Muscle of back (tissue), 11 donors: ENCODE measurements around the gene BSPRY. TPM values are rescaled to one million over a fixed set of nuclear protein-coding genes. Genes with fewer than 3 reads are reported as not detected.
"Not testable (repeated sequence)": the region's sequence is repeated elsewhere in the genome, so short reads cannot be mapped to it uniquely, and the experiment has no call there.

Source experiments
- DNase-seq, 3 donors: peaks; one replicate each; pipeline versions ENCODE4 v3.0.0 to v3.0.0-alpha.2; 2013
- polyA plus RNA-seq, 10 donors: library from polyadenylated mRNA; unstranded; fragments of 120-200 nt; gene quantifications; one replicate each; pipeline ENCODE4 v1.2.1, GENCODE V29; 2013; ENCODE audit not compliant: insufficient read length in 10 of 10

The BSPRY gene
- polyA plus RNA-seq, 10 donors: 0.32 to 0.94 (median 0.48) TPM

- no peak for DNase-seq
These were observed 21.5 kb downstream of the BSPRY start for GRCh38 chr9:113370806-113371325.

GRCh38 chr9:113372059-113372458, 22.7 kb downstream of the BSPRY start:
- no peak for DNase-seq

DNA sequence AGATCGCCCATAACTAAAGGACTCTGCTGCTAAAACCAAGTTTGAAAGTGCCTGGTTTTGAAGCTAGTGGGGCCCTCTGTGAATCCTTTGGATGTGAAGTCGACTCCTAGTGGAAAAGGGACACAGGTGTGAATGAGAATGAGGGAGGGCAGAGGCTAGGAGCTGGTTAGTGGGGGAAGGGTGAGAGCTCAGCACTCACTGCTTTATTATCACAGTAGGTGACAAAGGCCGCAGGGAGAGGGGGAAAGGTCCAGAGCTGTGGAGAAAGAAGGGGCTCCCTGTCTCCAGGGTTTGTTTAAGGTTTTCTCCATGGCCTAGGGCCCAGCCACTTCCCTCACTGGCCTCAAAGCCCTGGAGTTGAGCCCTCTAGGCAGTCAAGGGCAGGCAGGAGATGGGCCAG, 23.9 kb downstream of the BSPRY start:
- DNase-seq: no peak

GRCh38 chr9:113373676-113374392, 24.5 kb downstream of the BSPRY start:
- DNase-seq: no peak

- DNase-seq: no peak
These were observed 26.0 kb downstream of the BSPRY start for GRCh38 chr9:113375057-113376023.

- peak; percentile 62 to 88 (median 63) for DNase-seq
These were observed 27.6 kb downstream of the BSPRY start, which contains the start of gene HDHD3 for GRCh38 chr9:113376634-113377567. Gene HDHD3, minus strand, starts transcription at chr9:113376986. Its CDS starts 2,632 bp downstream, at chr9:113374354.

DNA sequence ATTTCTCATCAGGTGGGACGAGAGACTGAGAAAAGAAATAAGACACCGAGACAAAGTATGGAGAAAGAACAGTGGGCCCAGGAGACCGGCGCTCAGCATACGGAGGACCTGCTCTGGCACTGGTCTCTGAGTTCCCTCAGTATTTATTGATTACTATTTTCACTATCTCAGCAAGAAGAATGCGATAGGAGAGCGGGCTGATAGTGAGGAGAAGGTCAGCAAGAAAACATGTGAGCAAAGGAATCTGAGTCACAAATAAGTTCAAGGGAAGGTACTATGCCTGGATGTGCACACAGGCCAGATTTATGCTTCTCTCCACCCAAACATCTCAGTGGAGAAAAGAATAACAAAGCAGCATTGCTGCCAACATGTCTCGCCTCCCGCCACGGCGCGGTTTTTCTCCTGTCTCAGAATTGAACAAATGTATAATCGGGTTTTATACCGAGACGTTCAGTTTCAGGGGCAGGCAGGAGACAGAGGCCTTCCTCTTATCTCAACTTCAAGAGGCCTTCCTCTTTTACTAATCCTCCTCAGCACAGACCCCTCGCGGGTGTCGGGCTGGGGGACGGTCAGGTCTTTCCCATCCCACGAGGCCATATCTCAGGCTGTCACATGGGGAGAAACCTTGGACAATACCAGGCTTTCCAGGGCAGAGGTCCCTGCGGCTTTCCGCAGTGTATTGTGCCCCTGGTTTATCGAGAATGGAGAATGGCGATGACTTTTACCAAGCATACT, 29.9 kb downstream of the BSPRY start:
- DNase-seq: not testable (repeated sequence)

- not testable (repeated sequence) for DNase-seq
These were observed 30.5 kb downstream of the BSPRY start for GRCh38 chr9:113379829-113380210.

- DNase-seq: no peak
These were observed 31.6 kb downstream of the BSPRY start for GRCh38 chr9:113380869-113381378.

GRCh38 chr9:113381441-113381840, 32.1 kb downstream of the BSPRY start:
- not testable (repeated sequence) for DNase-seq

- no peak for DNase-seq
These were observed 32.6 kb downstream of the BSPRY start for GRCh38 chr9:113381909-113382411.

- no peak for DNase-seq
These were observed 37.4 kb downstream of the BSPRY start for GRCh38 chr9:113386571-113387393.

DNA sequence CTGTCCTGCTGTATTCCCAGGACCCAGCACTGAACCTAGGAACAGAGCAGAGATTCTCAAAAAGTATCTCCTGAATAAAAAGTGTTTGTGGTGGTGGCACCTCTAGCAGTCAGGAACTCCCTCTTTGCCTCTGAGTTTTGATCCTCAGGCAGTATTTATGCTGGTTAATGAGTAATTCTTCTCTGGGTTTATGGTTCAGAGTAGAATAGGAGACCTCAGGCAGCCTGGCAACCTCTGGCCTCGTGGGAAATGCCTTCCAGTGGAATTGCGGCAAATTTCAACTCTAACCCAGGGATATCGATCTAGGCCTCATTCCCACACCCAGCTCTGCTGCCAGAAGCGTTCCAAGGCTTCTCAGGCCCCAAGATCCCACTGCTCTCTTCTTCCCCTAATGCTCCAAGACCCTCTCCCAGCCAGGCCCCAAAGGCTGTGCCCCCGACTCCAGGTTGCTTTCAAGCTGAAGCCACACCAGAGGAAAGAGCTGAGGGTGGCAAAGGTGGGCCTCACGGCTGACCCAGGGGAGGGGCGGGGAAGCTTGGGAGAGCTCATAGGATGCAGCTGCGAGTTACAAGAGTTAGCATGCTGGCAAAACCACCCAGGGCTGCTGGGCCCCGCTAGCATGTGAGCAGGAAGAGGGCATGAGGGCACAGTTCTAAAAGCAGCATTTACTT, 38.4 kb downstream of the BSPRY start:
- DNase-seq: no peak

GRCh38 chr9:113388833-113389232, 39.5 kb downstream of the BSPRY start:
- DNase-seq: no peak

DNA sequence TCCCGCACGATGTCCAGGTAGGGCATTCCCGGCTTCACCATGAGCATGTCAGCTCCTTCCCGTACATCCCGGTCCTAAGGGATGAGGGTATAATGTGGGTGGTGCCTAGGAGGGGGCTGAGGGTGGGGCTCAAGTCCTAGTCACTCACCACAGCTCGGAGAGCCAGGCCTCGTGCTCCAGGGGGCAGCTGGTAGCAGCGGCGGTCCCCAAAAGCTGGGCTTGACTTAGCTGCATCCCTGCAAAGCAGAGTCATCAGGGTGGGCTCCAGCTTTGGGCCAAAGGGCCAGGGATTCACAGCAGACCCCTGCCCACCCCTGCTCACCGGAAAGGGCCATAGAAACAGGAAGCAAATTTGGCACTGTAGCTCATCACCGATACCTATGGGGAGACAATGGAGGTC, 40.1 kb downstream of the BSPRY start:
- DNase-seq: no peak

DNA sequence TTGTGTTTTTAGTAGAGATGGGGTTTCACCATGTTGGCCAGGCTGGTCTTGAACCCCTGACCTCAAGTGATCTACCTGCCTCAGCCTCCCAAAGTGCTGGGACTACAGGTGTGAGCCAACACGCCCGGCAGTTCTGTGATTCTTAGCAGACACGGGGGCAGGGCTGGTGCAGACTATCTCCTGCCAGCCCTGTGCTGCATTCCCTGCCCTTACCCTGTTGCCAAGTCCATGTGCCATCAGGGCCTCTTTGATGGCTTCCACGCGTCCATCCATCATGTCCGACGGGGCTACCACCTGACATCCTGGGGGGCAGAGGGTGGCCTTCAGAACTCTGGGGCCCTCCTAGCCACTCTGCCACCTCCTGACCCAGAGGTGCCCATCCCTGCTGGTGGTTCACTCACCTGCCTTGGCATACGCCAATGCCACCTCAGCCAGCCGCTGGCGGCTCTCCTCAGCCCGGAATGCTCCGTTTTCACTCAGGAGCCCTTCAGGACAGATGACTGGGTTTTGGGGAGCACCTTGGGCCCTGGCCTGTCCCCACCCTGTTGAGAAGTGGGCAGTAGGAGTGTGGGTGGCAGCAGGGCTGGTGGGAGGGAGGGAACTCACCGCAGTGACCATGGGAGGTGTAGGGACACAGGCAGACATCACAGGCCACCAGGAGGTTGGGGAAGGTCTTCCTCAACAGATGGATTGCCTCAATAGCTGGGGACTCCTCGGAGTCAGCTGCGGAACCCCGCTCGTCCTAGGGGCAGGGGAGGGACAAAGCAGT, 41.0 kb downstream of the BSPRY start:
- DNase-seq: no peak

DNA sequence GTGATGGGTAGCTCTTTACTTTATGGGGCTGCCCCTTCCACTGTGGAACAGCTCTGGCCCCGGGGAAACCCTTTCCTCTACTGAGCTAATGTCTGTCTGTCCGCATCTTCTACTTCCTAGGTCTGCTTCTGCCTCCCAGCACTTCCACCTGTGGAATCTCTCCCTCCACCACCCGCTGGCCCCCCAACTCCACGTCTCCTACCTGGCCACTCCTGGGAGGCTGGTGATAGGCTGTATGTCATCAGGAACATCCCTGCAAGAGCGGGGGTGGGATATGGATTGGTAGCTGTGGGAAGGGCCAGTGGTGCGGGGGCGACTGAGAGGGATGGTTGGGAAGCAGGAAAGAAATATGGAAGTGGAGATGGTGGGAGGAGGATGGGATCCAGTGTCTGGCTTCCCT, 42.6 kb downstream of the BSPRY start:
- no peak for DNase-seq

- no peak for DNase-seq
These were observed 43.9 kb downstream of the BSPRY start for GRCh38 chr9:113393281-113393680.
